T-cell (primary cell): ENCODE data around the gene CDK18. TPM values are rescaled to one million over a fixed set of nuclear protein-coding genes. Genes with fewer than 3 reads are reported as not detected.
A peak's percentile ranks its signal among the peaks of the same experiment; 100 is the strongest.

Experiments used
- ATAC-seq, 4 experiments: fragments of 200-7000 bp in 3 of 4; fragments of 150-1000 bp in 1 of 4; cut with Tn5 transposase; replicated peaks in 1 of 4; 1 replicate in 3 of 4; 2 replicates in 1 of 4; pipeline ENCODE4 v1.10.0; 2021; ENCODE audit warnings: moderate library complexity in 3 of 4, mild to moderate bottlenecking in 2 of 4, moderate number of reproducible peaks in 1 of 4
- CTCF ChIA-PET, 2 donors: fragments of 300-600 bp; sonication (Branson Sonifier 250); formaldehyde crosslinking; loops; one replicate each; lab custom pipeline; 2022; ENCODE audit warnings: antibody characterized with exemption in 2 of 2; lab: Charles Lee
- POLR2A ChIA-PET, 2 donors: fragments of 300-600 bp; sonication (Branson Sonifier 250); formaldehyde crosslinking; loops; one replicate each; lab custom pipeline; 2022; ENCODE audit warnings: antibody characterized with exemption in 2 of 2; lab: Charles Lee
- DNase-seq, 35 experiments: peaks; one replicate each; pipeline versions ENCODE4 v3.0.0 to v3.0.0-alpha.2; 2013 to 2023
- H3K27ac ChIP-seq: one replicate; pipeline ENCODE4 v1.5.1; 2013; ENCODE audit warnings: low read length
- H3K27me3 ChIP-seq, 2 experiments: replicated peaks in 1 of 2; 1 replicate in 1 of 2; 2 replicates in 1 of 2; pipeline versions ENCODE4 v1.6.1 to v1.7.0; 2013; ENCODE audit warnings: low read length in 1 of 2, mixed read lengths in 1 of 2; ENCODE audit not compliant: control insufficient read depth in 2 of 2, insufficient read depth in 2 of 2; ENCODE audit errors: extremely low read depth in 1 of 2
- H3K36me3 ChIP-seq, 2 donors: 1 replicate in 1 of 2; 2 replicates in 1 of 2; pipeline versions ENCODE4 v1.6.1 to v1.7.0; 2013; ENCODE audit warnings: low read length in 1 of 2; ENCODE audit not compliant: control insufficient read depth in 2 of 2, insufficient read depth in 1 of 2; ENCODE audit errors: extremely low read depth in 1 of 2
- H3K4me1 ChIP-seq, 2 experiments: 1 replicate in 1 of 2; 2 replicates in 1 of 2; pipeline versions ENCODE4 v1.6.1 to v1.7.0; 2013; ENCODE audit warnings: low read length in 2 of 2, mixed read lengths in 1 of 2; ENCODE audit not compliant: insufficient read depth in 2 of 2, control insufficient read depth in 1 of 2; ENCODE audit errors: extremely low read depth in 1 of 2
- H3K4me3 ChIP-seq, 2 donors: 1 replicate in 1 of 2; 2 replicates in 1 of 2; pipeline versions ENCODE4 v1.5.1 to v1.7.0; 2013; ENCODE audit warnings: mild to moderate bottlenecking in 2 of 2, low read length in 1 of 2, moderate library complexity in 1 of 2; ENCODE audit not compliant: control insufficient read depth in 1 of 2; ENCODE audit errors: extremely low read depth in 1 of 2
- H3K9me3 ChIP-seq: 2 replicates; pipeline ENCODE4 v1.7.0; 2013
- H3K27ac Mint-ChIP-seq, 2 donors: one replicate each; pipeline ENCODE4 v1.8.0; 2020 to 2021; ENCODE audit warnings: mild to moderate bottlenecking in 2 of 2, mixed read lengths in 2 of 2
- H3K27me3 Mint-ChIP-seq, 2 donors: one replicate each; pipeline ENCODE4 v1.8.0; 2021 to 2022; ENCODE audit warnings: mixed read lengths in 2 of 2
- H3K36me3 Mint-ChIP-seq: one replicate; pipeline ENCODE4 v1.8.0; 2021; ENCODE audit warnings: mixed read lengths
- H3K4me1 Mint-ChIP-seq, 3 donors: one replicate each; pipeline ENCODE4 v1.8.0; 2020 to 2022; ENCODE audit warnings: mixed read lengths in 3 of 3, mild to moderate bottlenecking in 1 of 3
- H3K4me3 Mint-ChIP-seq, 3 donors: one replicate each; pipeline ENCODE4 v1.8.0; 2020 to 2022; ENCODE audit warnings: mild to moderate bottlenecking in 3 of 3, mixed read lengths in 3 of 3, moderate library complexity in 3 of 3
- H3K9me3 Mint-ChIP-seq, 3 donors: one replicate each; pipeline ENCODE4 v1.8.0; 2020 to 2022; ENCODE audit warnings: mixed read lengths in 3 of 3
- WGBS: methylation state at CpG from one replicate; pipeline ENCODE4 v1.1.5; 2013; ENCODE audit warnings: missing lambda C conversion rate; ENCODE audit not compliant: insufficient coverage; 5-methylcytosine and 5-hydroxymethylcytosine counted together
- total RNA-seq, 35 experiments: library from RNA in 6 of 35; stranded (reverse) in 6 of 35; fragments of 120-200 nt in 1 of 35; gene quantifications; one replicate each; pipeline versions ENCODE4 v1.2.1 to v1.2.4 and lab custom pipeline; 2013 to 2026

Gene CDK18
- total RNA-seq, 5 donors from 2014 or later (not counting 1 experiment from before 2014, with no cell fraction given), result 1.7 to 4.6 (median 2.1) TPM

DNA sequence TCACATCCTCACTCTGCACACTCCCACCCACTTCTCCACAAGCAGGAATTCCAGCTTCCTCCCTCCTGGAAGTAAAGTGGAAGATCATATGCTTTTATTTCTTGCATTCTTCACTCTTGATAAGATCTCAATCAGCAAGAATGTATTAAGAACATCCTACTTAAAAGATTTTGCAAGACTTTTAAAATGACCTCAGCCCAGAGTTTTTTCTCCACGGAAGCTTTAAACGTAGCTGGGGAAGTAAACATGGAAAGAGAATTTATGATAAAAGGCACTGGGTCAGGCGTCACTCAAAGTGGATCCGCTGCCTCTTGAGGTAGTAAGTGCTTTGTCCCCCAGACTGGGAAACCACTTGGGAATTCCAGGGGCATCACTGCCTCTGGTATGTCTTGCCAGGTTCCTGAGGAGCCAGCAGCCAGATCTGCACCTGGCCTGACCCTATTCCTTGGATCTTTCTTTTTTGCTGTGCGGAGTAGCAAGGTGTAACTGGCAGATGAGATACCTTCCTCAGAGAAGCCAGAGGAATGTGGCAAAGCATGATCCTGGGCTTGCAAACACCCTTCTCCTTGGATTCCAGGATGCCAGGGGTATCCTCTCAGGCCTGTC is 33.9 kb downstream of the CDK18 start:
- DNase-seq, result peak in 1 of 35 experiments; percentile 16
- POLR2A ChIA-PET, result no interaction called here
- WGBS, result 89% methylated on average over 5 of the region's 5 CpGs

DNA sequence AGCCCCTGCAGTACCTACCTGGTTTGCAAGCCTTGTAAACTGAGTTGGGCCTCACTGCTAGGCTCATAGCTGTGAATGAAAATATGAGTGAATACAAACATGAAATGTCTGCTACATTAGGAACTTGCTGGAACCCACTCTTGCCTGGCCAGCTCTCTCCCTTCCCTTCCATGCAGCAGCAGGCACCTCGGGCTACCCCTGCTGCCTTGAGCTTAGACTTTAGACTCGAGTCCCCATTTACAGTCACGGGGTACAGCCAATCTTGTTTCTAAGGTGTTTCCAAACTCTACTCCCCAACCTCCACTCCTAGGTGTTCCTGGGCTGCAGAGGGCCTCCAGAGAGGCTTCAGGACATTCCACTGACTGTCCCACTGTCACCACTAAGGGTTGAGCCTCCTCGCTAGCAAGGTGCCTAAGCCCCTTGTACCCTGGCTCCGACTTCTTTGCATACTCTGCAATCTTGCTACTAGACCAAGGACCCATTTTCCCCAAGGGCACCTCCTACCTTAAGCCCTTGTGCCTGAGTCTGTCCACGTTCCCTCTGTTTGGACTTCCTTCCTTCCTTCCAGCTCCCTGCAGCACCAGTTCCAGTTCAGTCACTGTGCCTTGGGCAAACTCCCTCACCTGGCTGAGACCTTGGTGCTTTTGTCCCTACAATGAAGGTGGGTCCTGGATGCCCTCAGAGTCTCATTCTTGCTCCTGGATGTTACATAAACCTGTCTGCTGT is 36.9 kb downstream of the CDK18 start:
- CTCF ChIA-PET, result interaction anchor here in 1 of 2 donors (0.6 kb wide), 1 partner anchor 365 kb away, joined by 3 read pairs; no protein-coding TSS in a partner anchor
- Mint-ChIP-seq H3K4me3 (no peak overlapping the region), H3K27ac (no peak overlapping the region), H3K4me1 (peaks cover 7 to 13% (median 8%) of the 10 kb centered on the region in 3 donors), H3K36me3 (no peaks in the 10 kb centered on the region), H3K27me3 (peaks cover 34 to 69% of the 10 kb centered on the region in 2 donors), H3K9me3 (no peaks in the 10 kb centered on the region)
- no peaks in the 10 kb centered on the region for H3K9me3 ChIP-seq
- DNase-seq, result peak in 1 of 35 experiments; percentile 19
- H3K36me3 ChIP-seq, result no peaks in the 10 kb centered on the region
- no peak for ATAC-seq
- POLR2A ChIA-PET, result no interaction called here
- WGBS, result 65% methylated on average over 6 of the region's 6 CpGs
- H3K27me3 ChIP-seq, result peaks cover 5 to 67% of the 10 kb centered on the region in 2 experiments
- H3K4me3 ChIP-seq, result no peak overlapping the region
- no peak overlapping the region for H3K27ac ChIP-seq
- peaks cover 0 to 3% of the 10 kb centered on the region in 2 experiments for H3K4me1 ChIP-seq

More for the DNA sequence above, 33.9 kb downstream of the CDK18 start:
- no peak overlapping the region for H3K27ac ChIP-seq
- no peaks in the 10 kb centered on the region for H3K9me3 Mint-ChIP-seq
- H3K4me3 Mint-ChIP-seq, result no peak overlapping the region
- H3K36me3 ChIP-seq, result no peaks in the 10 kb centered on the region
- H3K36me3 Mint-ChIP-seq, result no peaks in the 10 kb centered on the region
- peaks cover 2 to 8% (median 8%) of the 10 kb centered on the region in 3 donors for H3K4me1 Mint-ChIP-seq
- no peak for ATAC-seq
- no peak overlapping the region for H3K4me3 ChIP-seq
- H3K27ac Mint-ChIP-seq, result no peak overlapping the region
- H3K4me1 ChIP-seq, result peaks cover 0 to 3% of the 10 kb centered on the region in 2 experiments
- peaks cover 0 to 53% of the 10 kb centered on the region in 2 experiments for H3K27me3 ChIP-seq
- CTCF ChIA-PET, result interaction anchor here (0.6 to 0.7 kb wide), 3 partner anchors 17 to 51 kb away, joined by 4 to 5 read pairs (median 4); no protein-coding TSS in a partner anchor
- no peaks in the 10 kb centered on the region for H3K9me3 ChIP-seq
- peaks cover 25 to 52% of the 10 kb centered on the region in 2 donors for H3K27me3 Mint-ChIP-seq

DNA sequence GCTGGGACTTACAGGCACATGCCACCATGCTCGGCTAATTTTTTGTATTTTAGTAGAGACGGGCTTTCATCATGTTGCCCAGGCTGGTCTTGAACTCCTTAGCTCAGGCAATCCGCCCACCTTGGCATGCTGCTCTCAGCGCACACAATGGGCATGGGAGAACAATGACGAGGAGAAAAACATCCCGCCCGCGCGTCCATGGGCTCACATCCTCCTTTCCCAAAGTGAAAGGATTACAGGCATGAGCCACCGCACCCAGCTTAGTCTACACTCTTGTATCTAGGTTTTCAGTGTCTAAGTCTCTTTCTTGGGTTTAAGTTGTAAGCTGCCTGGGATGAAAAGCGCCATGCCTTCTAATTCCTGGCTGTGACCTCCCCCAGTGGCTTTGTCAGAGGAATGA is 37.9 kb downstream of the CDK18 start:
- POLR2A ChIA-PET, result no interaction called here
- CTCF ChIA-PET, result interaction anchor here in 1 of 2 donors (0.6 kb wide), 1 partner anchor 366 kb away, joined by 3 read pairs; no protein-coding TSS in a partner anchor
- H3K27me3 ChIP-seq, result peaks cover 5 to 68% of the 10 kb centered on the region in 2 experiments
- no peak for DNase-seq
- no peak overlapping the region for H3K4me3 ChIP-seq
- H3K36me3 Mint-ChIP-seq, result no peaks in the 10 kb centered on the region
- WGBS, result 77% methylated on average over 9 of the region's 11 CpGs
- no peak overlapping the region for H3K27ac ChIP-seq
- H3K4me1 Mint-ChIP-seq, result peaks cover 0 to 7% (median 5%) of the 10 kb centered on the region in 3 donors
- H3K9me3 ChIP-seq, result no peaks in the 10 kb centered on the region
- peaks cover 0 to 3% of the 10 kb centered on the region in 2 experiments for H3K4me1 ChIP-seq
- H3K4me3 Mint-ChIP-seq, result no peak overlapping the region
- H3K27ac Mint-ChIP-seq, result no peak overlapping the region
- peaks cover 31 to 65% of the 10 kb centered on the region in 2 donors for H3K27me3 Mint-ChIP-seq
- H3K9me3 Mint-ChIP-seq, result no peaks in the 10 kb centered on the region
- ATAC-seq, result no peak
- H3K36me3 ChIP-seq, result no peaks in the 10 kb centered on the region

DNA sequence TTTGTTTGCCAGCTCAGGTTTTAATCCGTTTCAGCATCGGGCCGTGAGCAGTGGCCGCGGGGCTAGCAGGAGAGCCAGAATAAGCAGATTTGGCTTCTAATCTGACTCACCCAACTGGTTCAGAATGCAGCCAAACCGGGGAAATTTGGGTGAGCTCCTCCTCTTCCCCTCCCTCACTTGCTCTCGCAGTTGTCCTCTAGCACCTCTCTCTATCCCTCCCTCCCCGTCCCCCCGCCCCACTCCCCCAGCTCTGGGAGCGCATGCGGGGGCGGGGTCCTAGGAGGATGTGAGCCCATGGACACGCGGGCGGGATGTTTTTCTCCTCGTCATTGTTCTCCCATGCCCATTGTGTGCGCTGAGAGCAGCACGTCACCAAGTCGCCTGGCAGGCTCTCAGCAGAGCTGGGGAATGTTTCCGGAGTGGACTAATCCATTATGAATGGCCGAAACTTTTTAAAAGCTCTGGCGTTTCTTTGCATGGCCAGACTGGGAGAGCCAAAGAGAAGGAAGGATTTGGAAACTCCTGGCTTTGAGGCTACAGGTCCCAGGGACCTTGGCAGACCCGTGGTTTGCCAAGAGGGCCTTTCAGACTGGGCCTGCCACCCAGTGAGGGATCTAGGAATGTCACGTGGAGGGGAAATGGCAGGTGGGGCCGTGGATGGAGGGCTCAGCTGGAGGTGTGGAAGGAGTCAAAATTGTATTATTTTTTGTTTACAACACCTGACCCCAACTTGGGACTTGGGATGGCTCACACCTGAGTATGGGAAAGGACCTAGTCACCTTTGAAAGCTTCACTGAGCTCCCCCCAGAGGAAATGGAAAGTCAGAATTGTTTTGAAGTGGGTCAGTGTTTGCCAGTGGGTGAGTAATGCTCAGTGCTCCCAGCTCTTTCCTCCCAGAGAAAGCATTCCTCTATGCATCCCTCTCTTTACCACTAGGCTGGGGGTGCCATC is 39.2 kb downstream of the CDK18 start:
- Mint-ChIP-seq H3K4me3 (no peak overlapping the region), H3K36me3 (no peaks in the 10 kb centered on the region), H3K27me3 (peaks cover 31 to 72% of the 10 kb centered on the region in 2 donors), H3K4me1 (peaks cover 0 to 7% (median 5%) of the 10 kb centered on the region in 3 donors), H3K27ac (no peak overlapping the region), H3K9me3 (no peaks in the 10 kb centered on the region)
- H3K4me1 ChIP-seq, result peaks cover 0 to 3% of the 10 kb centered on the region in 2 experiments
- no peaks in the 10 kb centered on the region for H3K9me3 ChIP-seq
- H3K27ac ChIP-seq, result no peak overlapping the region
- H3K27me3 ChIP-seq, result peaks cover 5 to 76% of the 10 kb centered on the region in 2 experiments
- no peak overlapping the region for H3K4me3 ChIP-seq
- ATAC-seq (peak in 1 of 4 experiments; percentile 49), DNase-seq (peak in 1 of 35 experiments; percentile 24)
- ChIA-PET CTCF (interaction anchor here in 1 of 2 donors (0.5 kb wide), 1 partner anchor 114 kb away, joined by 7 read pairs; no protein-coding TSS in a partner anchor), POLR2A (no interaction called here)
- WGBS, result 7% methylated on average over 18 of the region's 25 CpGs
- H3K36me3 ChIP-seq, result no peaks in the 10 kb centered on the region

DNA sequence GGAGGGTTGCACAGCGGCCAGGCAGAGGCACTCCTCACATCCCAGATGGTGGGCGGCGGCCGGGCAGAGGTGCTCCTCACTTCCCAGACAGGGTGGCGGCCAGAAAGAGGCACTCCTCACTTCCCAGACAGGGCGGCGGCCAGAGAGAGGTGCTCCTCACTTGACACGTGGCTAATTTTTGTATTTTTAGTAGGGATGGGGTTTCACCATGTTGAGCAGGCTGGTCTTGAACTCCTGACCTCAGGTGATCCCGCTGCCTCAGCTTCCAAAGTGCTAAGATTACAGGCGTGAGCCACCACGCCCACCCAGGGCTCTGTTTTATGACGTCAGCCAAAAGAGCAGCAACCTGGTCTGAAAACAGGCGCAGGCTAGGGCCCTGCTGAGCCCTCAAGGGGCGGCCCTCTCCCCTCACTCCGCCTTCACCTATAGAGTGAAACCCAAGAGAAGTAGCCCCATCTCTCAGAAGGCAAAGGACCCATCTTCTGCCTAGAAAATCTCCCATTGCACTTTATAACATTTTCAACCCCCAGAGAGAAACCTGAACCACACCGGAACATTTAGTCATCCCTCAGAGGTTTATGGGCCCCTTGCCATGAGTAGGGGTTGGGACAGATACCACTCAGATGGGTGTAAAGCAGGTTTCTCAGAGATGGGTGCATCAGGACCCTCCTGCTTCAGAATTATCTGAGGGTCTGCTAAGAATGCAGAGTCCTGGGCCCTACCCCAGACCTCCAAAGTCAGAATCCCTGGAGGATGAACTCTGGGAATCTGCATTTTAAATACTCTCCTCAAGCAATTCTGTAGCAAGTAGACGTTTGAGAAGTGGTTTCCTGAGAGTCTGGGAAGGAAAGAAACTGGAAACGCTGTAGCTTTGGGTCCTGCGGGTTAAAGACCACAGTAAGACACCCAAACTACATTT is 40.8 kb downstream of the CDK18 start:
- Histone ChIP-seq H3K9me3 (no peaks in the 10 kb centered on the region), H3K4me3 (no peak overlapping the region), H3K27ac (no peak overlapping the region), H3K27me3 (peaks cover 5 to 81% of the 10 kb centered on the region in 2 experiments), H3K36me3 (no peaks in the 10 kb centered on the region), H3K4me1 (peaks cover 0 to 3% of the 10 kb centered on the region in 2 experiments)
- ATAC-seq, result no peak
- Mint-ChIP-seq H3K36me3 (no peaks in the 10 kb centered on the region), H3K4me1 (peaks cover 0 to 7% (median 5%) of the 10 kb centered on the region in 3 donors), H3K4me3 (no peak overlapping the region), H3K9me3 (no peaks in the 10 kb centered on the region), H3K27me3 (peaks cover 38 to 78% of the 10 kb centered on the region in 2 donors), H3K27ac (no peak overlapping the region)
- peak in 1 of 35 experiments; percentile 14 for DNase-seq
- CTCF ChIA-PET, result no interaction called here
- WGBS, result 67% methylated on average over 5 of the region's 19 CpGs
- POLR2A ChIA-PET, result no interaction called here
